Activated CD8-positive, alpha-beta memory T cell treated with anti-CD3 and anti-CD28 coated beads for 24 hours (primary cell): Measurements from ENCODE around the gene RFC2.

ENCODE experiments used
- DNase-seq: peaks from one replicate; pipeline ENCODE4 v3.0.0-alpha.2; 2020

Gene RFC2

DNA sequence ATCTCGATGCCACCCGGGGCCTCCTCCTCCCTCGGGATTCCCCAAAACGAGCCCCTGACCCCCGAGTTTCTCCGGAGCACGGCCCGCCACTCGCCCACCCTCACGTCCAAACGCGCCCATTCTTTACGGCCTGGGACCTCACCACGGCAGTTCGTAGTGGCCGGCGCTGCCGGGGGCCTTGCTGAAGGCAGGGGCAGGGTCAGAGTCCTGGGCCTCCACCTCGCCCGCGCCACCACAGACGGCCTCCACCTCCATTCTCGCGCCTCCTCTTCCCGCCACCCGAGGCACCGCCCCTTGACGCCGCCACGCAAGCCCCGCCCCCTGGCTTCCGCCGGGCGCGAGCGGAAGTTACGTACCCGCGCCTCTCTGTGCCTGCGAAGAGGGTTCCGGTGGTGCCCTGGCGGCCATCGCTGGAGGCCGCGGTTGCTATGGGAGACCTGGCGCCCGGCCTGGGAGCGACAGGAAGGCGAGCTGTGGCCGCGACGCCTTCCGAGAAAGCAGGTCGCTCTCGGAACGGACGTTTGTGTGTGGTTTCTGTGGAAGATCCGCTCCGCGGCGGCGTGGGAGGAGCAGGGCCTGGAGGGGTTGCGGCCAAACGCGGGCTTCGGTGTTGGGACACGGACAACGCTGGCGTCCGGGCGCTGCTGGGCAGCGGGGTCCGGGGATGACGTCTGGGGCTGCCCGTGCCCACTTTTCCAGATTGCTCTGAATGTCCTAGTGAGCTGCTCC lies at the start of gene RFC2:
Gene RFC2 (minus strand): TSS at position 271 of the 729 bp plus-strand sequence. CDS start 16 bp downstream, at position 255.
- peak; percentile 100 for DNase-seq

DNA sequence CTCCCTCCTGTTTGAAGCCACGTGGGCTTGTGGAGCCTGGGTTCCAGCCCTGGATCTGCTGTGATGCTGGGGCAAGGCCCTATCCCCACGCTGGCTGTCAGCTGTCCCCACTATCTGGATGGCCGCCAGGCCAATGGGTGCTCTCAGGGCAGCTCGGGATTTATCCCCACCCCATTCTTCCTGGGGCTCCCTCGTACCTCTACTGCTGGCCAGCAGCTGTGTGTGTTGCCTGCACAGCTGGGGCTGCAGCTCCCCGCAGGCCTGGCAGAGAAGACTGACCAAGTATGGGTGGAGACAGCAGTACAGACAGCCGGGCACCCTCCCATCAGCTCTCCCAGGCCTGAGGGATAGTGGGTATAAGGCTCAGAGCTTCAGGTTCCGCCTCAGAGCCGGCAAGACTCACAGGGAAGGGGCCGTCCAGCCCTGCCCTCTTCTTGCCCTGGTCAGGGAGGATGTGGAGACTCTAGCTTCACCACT lies 48.6 kb upstream of the RFC2 start:
- no peak for DNase-seq

DNA sequence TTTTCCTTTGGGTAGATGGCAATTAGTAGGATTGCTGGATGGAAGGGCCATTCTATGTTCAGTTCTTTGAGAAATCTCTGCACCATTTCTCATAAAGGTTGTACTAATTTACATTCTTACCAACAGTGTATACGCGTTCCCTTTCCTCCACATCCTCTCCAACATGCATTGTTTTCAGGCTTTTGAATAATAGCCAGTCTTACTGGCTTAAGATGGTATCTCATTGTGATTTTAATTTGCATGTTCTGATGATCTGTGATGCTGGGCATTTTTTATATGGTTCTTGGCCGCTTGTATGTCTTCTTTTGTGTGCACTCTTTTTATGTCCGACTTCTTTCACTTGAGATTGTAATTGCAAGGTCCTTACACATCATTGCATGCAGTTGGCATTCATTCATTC lies 46.7 kb upstream of the RFC2 start:
- no peak for DNase-seq

DNA sequence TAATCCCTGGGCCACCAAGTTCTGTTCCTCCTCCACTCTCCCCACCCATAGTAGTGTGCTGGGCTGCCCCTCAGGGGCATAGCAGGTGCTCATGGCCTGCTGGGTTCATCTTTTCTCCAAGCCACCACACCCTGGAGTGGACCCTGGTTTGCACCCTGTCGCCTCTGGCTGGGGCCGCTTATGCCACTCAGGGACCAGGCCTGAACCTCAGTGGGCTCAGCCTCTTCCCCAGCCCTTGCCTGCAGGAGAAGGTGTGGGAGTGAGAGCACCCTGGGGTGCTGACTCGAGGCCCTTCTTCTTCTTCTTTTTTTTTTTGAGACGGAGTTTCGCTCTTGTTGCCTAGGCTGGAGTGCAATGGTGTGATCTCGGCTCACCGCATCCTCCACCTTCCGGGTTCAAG lies 45.2 kb upstream of the RFC2 start:
- DNase-seq = no peak

DNA sequence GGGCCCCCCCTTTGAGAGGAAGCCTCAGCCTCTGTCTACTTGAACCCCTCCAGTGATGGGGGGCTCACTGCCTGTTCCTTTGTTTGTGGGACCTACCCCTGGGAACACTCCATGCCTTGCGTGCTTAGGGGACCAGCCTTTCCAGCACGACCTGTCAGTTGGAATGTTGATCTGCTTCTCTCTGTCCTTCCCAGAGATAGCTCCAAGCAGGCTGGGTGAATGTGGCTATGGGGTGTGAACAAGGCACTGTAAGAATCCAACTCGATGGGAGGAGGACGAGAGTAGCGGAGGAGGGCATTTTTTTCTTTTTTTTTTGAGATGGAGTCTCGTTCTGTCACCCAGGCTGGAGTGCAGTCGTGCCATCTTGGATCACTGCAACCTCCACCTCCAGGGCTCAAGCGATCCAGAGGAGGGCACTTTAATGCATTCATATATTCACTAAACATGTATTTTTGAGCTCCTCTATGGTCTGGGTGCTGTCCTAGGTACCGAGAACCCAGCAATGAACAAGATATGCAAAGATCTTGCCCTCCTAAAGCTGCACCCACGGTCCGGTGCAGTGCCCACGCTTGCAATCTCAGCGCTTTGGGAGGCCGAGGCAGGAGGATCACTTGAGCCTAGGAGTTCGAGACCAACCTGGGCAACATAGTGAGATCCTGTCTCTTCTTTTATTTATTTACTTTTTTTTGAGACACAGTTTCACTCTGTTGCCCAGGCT lies 43.5 kb upstream of the RFC2 start:
- no peak for DNase-seq

DNA sequence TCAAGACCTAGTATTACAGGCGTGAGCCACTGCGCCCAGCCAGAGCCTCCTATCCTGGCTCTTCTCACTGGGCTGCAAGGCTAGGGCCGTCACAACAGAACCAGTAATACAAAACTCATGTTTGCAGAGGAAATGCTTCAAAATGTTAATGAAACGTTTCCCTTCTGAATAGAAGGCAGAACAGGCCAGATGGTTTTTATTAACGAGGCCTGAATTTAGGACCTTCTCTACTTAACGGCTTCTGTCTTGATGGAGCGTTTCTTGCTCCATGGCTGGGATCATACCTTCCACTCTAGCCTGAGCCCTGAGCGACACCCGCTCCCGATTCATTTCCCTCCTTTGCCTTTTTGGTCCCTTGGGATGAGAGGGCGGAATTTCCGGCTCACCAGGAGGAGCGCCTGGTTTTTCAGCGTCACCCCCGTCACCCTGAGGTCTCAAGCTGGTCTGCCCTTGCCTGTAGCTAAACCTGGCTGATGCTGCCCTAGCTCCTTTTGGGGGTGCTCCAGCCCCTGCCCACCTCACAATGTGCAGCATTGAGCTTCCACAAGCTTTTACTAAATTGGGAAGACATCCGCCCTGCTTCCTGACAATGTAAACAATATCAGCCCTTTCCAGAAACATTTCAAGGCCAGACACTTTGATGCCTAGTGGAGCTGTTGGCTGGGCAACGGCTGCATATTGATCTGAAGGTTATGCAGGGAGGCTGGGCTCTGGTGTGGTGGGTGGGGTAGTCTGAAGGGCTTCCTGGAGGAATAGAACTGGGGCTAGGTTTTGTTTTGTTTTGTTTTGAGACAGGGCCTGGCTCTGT lies 40.2 kb upstream of the RFC2 start:
- no peak for DNase-seq

DNA sequence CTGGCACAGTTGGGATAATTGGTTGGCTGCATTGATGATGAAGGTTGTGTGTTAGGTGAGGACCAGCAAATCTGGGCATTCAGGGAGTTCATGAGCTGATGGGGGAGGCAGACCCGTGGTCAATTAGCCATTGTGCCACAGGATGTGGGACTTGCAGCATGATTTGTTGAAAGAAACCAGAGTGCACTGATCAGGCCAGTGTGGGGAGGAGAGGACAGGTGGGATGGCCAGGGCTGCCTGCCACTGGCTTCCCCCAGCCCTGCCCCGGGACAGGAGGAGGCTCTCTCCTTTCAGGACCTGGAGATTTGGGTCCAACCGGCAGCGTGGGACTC lies 39.3 kb upstream of the RFC2 start:
- DNase-seq = no peak

DNA sequence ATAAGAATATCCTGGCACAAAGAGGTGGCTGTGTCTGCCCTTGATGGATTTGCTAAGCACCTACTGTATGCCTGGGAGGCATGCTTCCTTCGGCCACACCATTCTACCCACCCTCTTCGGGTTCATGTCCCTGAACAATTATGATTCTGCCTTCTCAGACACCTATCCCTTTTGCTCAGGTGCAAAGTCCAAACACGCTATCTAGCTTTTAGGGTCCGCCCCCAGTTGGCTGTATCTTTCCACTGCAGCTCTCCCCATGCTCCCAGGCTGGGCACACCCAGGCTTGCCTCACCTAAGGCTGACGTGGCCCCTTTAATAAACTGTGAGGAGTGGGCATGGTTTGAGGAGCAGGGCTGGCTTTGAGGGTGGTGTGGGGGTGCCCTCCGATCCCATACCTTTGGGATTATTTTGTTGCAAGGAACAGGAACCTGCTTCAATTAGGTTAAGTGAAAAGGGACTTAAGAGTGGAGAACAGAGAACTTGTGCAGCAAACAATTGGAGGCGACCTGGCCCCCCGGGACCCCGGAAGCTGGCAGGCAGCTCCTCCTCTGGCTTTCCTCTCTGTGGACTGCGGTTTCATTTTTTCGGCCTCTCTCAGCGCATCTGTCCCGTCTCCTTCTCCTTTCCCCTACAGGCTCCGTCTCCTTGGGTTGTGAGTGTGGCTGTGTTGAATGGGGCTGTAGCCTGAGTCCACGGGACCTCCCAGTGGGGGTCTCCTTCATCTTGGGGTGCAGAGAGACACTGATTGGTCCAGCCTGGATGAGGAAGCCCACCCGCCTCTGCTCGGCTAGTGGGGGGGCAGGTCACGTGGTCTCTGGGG lies 38.8 kb upstream of the RFC2 start:
- no peak for DNase-seq

DNA sequence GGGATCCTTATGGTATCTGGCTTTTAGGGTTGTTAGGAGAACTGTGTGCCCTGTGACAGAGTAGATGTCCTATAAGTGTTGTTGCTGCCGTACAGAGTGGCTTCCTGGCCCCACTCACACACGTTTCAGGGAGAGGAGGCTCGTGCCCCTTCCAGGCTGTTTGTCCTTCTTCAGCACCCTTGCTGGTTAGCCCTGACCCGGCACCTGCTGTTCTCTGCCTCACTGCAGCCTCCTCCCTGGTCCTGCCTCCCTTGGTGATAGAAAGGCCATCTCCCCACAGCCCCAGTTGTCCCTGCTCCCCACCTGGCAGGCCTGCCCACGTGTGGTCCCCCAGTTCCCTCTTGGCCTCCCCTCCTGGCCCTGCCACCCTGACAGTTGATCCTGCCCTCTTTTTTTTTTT lies 37.3 kb upstream of the RFC2 start:
- no peak for DNase-seq

DNA sequence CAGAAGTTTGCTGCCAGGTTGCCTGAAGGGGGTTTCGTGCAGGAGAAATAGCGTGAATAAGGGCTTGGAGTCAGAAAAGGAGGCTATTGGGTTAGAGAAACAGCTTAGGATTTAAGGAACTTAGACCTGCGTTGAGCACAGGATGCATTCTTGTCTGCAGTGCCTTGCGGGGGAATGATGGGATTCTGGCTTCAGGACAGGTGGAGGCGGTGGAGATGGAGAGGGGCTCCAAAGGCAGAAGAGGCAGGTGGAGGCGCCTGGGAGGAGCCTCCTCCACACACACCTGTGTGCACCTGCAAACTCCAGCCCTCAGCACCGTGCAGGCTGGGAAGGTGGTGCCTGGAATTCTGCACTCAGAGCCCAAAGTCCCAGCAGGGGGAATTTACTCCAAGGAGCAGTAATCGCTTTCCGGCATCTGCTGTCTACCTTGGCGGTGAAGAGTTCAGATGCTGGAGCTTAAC lies 36.8 kb upstream of the RFC2 start:
- no peak for DNase-seq

DNA sequence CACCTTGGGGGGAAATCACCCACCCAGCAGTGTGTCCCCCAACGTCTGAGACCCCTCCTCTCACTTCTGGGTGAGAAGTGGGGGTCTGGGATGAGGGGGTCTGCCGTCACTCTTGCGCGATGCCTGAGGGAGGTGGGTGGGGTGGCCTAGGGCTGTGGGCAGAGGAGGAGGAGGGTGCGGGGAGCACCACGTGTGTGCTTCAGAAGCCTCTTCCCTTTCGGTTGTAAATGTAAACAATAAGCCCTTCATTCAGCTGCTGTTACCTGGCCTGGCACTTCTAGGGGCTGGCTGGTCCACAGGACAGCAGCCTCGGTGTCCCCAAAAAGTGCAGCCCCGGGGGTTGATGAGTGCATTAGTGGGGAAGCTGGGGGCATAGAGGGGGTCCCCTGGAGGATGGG lies 36.4 kb upstream of the RFC2 start:
- no peak for DNase-seq

DNA sequence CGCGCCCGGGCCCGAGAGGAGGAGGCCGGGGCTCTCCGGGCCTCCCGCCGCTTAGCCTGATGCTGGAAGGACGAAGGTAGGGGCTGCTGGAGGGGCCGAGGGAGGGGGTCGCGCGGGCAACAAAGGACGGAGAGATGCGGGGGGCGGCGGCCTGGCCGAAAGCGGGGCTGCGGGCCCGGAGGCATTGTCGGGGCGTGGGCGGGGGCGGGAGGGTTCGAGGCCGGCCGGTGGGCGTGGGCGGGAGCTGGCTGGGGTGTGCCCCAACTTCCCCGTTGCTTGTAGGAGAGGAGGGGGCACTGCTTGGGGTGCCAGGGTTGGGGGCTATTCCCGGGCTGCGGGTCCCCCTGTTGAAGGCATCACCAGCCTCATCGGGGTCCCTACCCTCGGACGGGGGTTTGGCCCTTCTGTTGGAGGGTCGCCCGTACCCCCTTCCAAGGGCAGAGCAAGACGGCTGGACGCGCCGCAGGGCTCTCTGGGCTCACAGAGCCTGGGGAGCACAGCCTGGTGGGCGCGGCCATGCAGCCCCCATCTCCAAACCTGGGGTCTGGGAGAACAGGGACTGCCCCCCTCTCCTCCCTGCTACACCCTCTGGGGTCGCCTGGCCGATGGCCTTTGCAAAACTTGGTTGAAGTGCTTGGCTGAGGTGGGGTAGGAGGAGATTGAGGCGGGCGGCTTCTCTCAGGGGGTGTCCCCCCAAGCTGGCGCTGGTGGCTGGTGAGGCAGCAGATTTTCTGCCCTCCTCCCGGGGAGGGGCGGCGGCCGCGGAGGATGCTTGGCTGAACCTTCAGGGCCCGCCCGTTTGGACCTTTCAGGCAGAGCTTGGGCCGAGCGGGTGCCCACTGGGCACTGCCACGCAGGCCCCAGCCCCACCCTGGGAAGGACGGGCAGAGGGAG lies 35.7 kb upstream of the RFC2 start:
- peak; percentile 74 for DNase-seq

DNA sequence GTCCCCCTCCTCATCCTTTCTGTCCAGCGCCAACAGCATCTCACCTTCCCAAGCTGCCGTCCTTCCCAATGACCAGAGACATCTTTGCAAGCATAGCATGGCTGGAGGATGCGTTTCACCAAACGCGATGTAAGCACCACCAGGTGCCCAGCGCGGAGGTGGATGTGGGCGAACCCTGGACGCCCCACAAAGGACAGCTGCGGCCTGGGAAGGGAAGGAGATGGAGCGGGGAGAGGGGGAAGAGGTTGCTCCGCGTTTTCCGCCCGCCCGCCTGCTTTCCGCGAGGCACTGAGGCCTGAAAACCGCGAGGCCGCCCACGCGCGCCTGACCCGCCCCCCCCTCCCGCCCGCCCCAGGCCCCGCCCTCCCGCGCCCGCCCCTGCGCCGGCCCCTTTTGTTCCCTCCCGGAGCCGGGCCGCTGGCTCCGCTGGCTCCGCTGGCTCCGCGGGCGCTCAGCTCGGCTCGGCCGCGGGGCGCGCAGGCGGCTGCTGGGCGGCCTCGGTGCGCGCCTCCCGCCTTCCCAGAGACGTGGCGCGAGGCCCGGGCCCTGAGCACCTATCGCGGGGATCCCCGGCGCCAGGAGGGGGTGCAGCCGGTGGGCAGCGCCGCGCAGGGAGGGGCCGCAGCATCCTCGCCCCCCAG lies 34.9 kb upstream of the RFC2 start, which contains the start of gene CLIP2:
Gene CLIP2 (plus strand): TSS at position 390 of the 641 bp plus-strand sequence. CDS start 28,140 bp downstream, outside the sequence.
- peak; percentile 92 for DNase-seq

DNA sequence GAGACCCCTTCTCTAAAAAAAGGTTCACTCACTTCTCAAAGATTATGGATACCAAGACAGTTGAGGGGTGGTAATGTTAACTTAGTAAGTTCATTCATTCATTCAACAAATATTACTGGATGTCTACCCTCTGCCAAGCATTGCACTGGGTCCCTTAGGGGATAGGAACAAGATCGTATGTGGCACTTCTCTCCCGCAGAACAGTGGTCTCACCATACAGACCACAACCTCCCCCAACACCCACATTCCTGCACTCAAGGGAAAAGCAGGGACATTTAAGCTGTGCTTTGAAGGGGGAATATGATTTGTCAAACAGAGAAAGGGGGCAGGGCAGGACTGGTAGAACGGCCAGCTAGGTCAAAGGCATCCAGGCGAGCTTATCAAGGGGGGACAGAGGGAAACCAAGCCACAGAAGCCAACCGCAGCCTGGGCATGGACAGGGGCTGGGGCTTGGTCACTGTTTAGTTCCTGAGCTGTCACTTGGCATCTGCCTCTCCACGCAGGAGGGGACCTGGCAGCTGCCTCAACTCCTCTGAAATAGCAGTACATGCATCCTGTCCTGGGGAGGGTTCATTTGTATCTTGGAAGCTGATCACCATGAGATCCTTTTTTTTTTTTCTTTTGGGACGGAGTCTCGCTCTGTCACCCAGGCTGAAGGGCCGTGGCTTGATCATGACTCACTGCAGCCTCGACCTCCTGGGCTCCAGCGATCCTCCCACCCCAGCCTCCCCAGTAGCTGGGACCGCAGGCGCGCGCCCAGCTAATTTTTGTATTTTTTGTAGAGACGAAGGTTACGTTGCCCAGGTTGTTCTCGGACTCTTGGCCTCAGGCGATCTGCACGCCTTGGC lies 34.1 kb upstream of the RFC2 start:
- DNase-seq = no peak

DNA sequence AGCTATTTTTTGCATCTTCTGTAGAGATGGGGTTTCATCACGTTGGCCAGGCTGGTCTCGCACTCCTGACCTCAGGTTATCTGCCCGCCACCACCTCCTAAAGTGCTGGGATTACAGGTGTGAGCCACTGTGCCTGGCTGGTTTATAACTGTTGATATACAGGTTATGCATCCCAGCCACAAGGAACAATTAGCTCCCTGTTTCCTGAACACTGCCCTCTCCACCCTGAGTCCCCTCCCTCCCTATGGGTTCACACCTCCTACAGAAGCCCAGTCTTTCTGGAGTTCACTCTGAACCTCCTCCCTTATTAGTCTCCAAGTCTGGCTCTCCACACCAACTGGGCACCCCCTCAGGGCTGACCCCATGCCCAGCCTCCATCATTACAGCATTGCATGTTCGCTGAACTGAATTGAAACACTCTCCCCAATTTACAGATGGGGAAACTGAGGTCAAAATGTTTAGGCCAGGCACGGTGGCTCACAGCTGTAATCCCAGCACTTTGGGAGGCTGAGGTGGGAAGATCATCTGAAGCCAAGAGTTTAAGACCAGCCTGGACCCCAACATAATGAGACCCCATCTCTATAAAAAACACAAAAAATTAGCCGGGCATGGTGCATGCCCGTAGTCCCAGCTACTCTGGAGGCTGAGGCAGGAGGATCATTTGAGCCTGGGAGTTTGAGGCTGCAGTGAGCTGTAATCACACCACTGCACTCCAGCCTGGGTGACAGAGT lies 33.3 kb upstream of the RFC2 start:
- no peak for DNase-seq

DNA sequence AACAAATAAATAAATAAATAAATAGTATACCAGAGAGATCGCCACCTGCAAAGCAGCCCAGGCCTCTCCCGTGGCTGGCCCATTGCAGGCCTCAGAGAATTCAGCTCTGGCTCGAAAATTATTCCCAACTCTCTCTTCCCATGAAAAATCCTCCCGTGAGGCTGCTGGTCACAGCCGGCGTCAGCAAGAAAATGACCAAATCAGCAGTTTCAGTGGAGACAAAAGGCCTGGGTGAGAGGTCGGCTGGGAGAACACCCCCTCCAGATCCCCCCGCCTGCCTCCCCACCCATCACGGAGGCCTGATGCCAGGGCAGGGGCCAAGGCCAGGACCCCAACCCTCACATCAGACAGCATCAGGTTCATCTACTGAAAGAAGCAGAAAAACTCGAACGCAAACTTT lies 31.9 kb upstream of the RFC2 start:
- DNase-seq = no peak

DNA sequence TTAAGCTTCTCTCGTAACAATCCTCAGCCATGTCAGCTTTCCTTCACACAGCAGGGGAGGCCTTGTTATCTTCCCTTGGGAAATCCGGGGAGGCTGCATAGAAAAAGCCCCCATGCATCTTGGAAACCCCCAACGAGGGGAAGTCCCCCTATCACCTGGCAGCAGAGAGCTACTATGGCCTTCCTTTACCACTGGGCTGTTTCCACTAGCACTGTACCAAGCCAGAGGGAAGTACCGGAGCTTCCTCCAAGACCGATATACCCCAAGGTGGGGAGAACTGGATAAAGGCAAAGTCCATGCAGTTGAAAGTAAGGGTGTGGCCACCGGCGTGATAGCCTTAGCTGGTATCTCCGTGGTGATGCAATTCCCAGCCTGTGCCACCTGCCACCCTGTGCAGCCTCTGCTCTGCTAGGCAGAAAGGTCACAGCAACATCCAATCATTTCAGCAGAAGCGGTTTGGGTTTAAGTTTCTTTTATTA lies 30.6 kb upstream of the RFC2 start:
- DNase-seq = no peak

DNA sequence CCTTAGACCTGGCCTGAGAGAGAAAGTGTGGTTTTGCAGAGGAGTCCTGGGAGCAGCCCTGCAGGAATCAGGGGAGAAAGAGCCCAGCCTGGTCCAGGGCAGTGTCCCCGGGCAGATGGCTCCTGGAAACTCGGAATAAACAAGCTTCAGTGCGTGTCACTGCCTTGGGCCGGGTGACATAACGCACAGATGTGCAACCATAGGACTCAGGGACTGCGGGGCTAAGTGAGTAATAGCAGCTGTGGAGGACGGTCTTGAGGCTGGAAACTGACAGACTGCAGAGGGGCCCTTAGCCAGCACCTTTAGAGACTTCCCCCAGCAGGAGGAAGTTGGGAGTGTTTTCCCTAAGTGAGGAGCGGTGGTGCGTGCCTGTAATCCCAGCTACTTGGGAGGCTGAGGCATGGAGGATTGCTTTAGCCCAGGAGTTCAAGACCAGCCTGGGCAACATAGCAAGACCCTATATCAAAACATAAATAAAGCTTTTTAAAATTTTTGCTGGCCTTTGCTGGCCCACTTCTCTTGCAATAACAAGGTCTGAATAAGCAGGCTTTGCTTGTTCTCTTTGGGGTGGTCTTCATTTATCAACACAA lies 29.8 kb upstream of the RFC2 start:
- DNase-seq = no peak
